Parathyroid adenoma (tissue), 2 donors: ENCODE results near the gene MTNR1A.

Experiments used
- H2AFZ ChIP-seq: fragments of 300-600 bp; sonication (generic); one replicate; pipeline ENCODE4 v1.7.0; 2017; ENCODE audit warnings: antibody characterized with exemption, mild to moderate bottlenecking
- H3K27ac ChIP-seq: fragments of 300-600 bp; sonication (generic); one replicate; pipeline ENCODE4 v1.7.0; 2017
- H3K27me3 ChIP-seq: fragments of 300-600 bp; sonication (generic); one replicate; pipeline ENCODE4 v1.7.0; 2017; ENCODE audit warnings: low read length; ENCODE audit not compliant: control insufficient read depth, insufficient read depth
- H3K36me3 ChIP-seq: fragments of 300-600 bp; sonication (generic); one replicate; pipeline ENCODE4 v1.7.0; 2017; ENCODE audit warnings: low read length; ENCODE audit not compliant: control insufficient read depth, insufficient read depth
- H3K4me1 ChIP-seq: fragments of 300-600 bp; sonication (generic); one replicate; pipeline ENCODE4 v1.7.0; 2017; ENCODE audit warnings: control low read depth
- H3K4me2 ChIP-seq: fragments of 300-600 bp; sonication (generic); one replicate; pipeline ENCODE4 v1.7.0; 2017; ENCODE audit warnings: low read length
- H3K4me3 ChIP-seq: fragments of 300-600 bp; sonication (generic); one replicate; pipeline ENCODE4 v1.7.0; 2017; ENCODE audit warnings: low read depth, low read length
- H3K79me2 ChIP-seq: fragments of 300-600 bp; sonication (generic); one replicate; pipeline ENCODE4 v1.7.0; 2017; ENCODE audit warnings: control low read depth
- H3K9ac ChIP-seq: fragments of 300-600 bp; sonication (generic); one replicate; pipeline ENCODE4 v1.7.0; 2017; ENCODE audit warnings: mild to moderate bottlenecking
- H3K9me3 ChIP-seq: fragments of 300-600 bp; sonication (generic); one replicate; pipeline ENCODE4 v1.7.0; 2017; ENCODE audit warnings: low read length; ENCODE audit not compliant: control insufficient read depth
- TF ChIP-seq, protein P1 (sequence below): fragments of 300-600 bp; sonication (generic); IDR thresholded peaks from one replicate; pipeline ENCODE4 v1.7.0; 2017; ENCODE audit warnings: antibody characterized with exemption, mild to moderate bottlenecking
- donor health status: primary hyperparathyroidism.

MTNR1A gene

DNA sequence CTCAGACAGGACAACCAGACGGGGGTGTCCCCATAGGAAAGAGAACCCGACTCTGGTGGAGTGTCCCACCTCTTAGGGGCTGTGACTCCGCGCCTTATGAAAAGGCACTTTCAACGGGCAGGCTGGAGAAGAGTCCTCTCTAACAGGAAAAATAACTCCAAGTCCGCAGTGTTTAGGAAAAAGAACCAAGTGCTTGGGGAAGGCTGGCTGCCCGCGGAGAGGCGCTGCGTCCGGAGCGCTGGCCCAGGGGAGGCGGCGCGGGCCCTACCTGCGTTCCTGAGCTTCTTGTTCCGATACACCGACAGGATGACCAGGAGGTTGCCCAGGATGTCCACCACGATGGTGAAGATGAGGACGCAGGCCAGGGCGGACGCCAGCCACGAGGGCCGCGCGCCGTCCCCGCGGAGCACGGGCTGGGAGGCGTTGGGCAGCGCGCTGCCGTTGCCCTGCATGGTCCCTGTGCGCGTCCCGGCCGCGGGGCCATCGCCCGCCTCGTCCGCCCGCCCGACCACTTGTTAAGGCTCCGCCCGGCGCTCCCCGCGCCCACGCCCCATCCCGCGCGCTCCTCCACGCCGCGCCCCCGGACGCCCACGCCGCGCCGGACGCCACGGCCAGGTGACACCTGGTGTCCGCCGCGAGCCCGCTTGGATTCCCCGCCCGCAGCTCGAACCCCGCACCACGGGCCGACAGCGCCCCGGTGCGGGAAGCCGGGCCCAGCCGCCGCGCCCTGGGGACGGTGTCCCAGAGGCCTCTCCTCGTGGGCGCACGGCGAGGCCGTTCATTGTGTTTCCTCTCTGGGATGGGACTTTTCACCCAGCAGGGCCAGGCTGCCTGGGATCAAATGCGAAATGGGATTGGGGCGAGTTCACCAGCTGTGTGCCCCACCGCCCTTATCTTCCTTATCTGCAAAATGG lies at the start of gene MTNR1A:
TSS of gene MTNR1A (minus strand) at position 654 of the 914 bp plus-strand sequence. CDS start at position 452, 202 bp downstream.
- Histone ChIP-seq H3K4me2 (peak within 1 kb of the TSS; percentile 68), H3K36me3 (no peaks in the 10 kb centered on the region), H3K79me2 (no peaks in the 10 kb centered on the region), H3K9me3 (no peaks in the 10 kb centered on the region), H3K27ac (no peak within 1 kb of the TSS), H2AFZ (no peak within 1 kb of the TSS), H3K4me1 (no peaks in the 10 kb centered on the region), H3K9ac (no peak within 1 kb of the TSS), H3K27me3 (no peaks in the 10 kb centered on the region), H3K4me3 (peak within 1 kb of the TSS; percentile 18)
- TF ChIP-seq, protein P1, sequence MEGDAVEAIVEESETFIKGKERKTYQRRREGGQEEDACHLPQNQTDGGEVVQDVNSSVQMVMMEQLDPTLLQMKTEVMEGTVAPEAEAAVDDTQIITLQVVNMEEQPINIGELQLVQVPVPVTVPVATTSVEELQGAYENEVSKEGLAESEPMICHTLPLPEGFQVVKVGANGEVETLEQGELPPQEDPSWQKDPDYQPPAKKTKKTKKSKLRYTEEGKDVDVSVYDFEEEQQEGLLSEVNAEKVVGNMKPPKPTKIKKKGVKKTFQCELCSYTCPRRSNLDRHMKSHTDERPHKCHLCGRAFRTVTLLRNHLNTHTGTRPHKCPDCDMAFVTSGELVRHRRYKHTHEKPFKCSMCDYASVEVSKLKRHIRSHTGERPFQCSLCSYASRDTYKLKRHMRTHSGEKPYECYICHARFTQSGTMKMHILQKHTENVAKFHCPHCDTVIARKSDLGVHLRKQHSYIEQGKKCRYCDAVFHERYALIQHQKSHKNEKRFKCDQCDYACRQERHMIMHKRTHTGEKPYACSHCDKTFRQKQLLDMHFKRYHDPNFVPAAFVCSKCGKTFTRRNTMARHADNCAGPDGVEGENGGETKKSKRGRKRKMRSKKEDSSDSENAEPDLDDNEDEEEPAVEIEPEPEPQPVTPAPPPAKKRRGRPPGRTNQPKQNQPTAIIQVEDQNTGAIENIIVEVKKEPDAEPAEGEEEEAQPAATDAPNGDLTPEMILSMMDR: no peak

DNA sequence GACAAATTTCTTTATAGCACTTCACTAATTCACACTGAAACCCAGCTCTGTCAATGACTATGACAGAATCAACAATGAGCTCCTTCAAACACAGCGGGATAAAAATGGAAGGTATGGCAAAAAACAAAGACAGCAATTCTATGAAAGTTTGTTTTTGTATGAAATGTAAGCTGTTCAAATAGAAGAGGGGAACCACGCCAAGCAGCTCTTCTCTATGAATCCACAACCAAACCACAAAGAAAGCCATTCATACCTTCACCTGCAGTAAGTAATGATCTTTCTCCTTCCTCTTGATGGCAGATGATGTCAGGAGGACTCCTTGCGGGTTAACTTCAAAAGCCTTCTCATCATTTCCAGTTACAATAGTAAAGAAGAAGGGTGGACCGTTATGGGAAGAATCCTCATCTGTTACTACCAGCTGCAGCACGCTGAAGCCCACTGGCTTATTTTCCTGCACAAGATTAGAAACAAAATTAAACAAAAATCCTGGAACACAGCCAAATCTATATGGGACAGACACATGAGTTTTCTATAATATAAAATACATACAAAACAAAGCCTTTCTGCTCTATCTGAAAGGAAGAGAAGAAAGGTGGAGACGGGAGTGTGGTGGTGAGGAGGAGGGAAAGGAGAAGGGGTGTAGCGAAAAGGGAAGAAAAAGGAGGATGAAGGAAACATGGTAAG lies 48.9 kb upstream of the MTNR1A start:
- H3K36me3 ChIP-seq: no peaks in the 10 kb centered on the region
- no peak overlapping the region for H2AFZ ChIP-seq
- TF ChIP-seq, protein P1: no peak
- no peak overlapping the region for H3K4me2 ChIP-seq
- no peaks in the 10 kb centered on the region for H3K27me3 ChIP-seq
- H3K9me3 ChIP-seq: no peaks in the 10 kb centered on the region
- no peak overlapping the region for H3K4me3 ChIP-seq
- H3K27ac ChIP-seq: no peak overlapping the region
- H3K4me1 ChIP-seq: no peaks in the 10 kb centered on the region
- no peak overlapping the region for H3K9ac ChIP-seq
- no peaks in the 10 kb centered on the region for H3K79me2 ChIP-seq

DNA sequence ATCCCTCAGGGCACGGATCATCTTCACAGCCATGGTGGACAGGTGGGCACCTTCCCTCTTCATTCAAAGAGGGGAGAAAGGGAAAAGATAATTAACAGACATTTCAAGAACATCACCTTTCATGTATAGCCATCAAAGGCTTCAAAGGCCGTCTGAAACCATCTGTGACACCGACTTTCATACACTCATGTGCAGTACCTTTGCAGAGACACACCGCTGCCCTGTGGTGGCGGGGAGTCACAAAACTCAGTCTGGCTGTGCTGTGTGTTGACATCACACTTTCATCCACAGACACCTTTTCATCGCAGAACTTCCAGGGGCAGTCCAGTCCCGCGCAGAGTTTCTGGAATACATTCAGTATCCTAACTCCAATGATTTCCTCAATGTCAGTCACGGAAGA lies 47.6 kb upstream of the MTNR1A start:
- Histone ChIP-seq H3K9ac (no peak overlapping the region), H3K27me3 (no peaks in the 10 kb centered on the region), H3K4me2 (no peak overlapping the region), H3K36me3 (no peaks in the 10 kb centered on the region), H3K27ac (no peak overlapping the region), H2AFZ (no peak overlapping the region), H3K4me3 (no peak overlapping the region), H3K9me3 (no peaks in the 10 kb centered on the region), H3K4me1 (no peaks in the 10 kb centered on the region), H3K79me2 (no peaks in the 10 kb centered on the region)
- TF ChIP-seq, protein P1: no peak

DNA sequence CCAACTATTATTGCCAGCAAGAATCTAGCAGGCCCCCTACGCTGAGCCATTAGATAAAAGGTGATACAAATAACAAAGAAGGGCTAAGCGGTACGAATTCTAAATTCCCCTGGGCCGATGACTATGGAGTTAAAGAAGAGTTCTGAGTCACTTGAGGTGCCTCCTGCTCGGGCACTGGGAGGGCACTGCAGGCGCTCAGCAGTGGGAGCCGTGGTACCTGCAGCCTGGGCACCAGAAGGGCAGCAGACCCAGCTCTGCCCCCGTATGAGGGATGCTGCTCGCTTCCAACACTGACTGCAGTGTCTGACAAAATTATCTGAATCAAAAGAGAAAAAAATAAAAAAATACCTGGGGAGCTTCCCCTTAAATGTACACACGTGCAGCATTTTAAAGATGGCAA lies 44.1 kb upstream of the MTNR1A start:
- H3K27me3 ChIP-seq: no peaks in the 10 kb centered on the region

More for the DNA sequence above, 44.1 kb upstream of the MTNR1A start:
- H3K36me3 ChIP-seq: no peaks in the 10 kb centered on the region
- no peak overlapping the region for H3K4me3 ChIP-seq
- TF ChIP-seq, protein P1: no peak
- no peak overlapping the region for H2AFZ ChIP-seq
- no peak overlapping the region for H3K9ac ChIP-seq
- H3K4me1 ChIP-seq: no peaks in the 10 kb centered on the region
- no peak overlapping the region for H3K4me2 ChIP-seq
- H3K9me3 ChIP-seq: no peaks in the 10 kb centered on the region
- H3K27ac ChIP-seq: no peak overlapping the region
- no peaks in the 10 kb centered on the region for H3K79me2 ChIP-seq
